ENCODE data around the gene AADACL4. TPM values are rescaled to one million over a fixed set of nuclear protein-coding genes. Genes with fewer than 3 reads are reported as not detected.

Gene AADACL4
- polyA plus RNA-seq (2013, experiment 1 of 2): not detected
- polyA plus RNA-seq (2013, experiment 2 of 2): not detected

GRCh38 chr1:12643785-12644184 is at the start of gene AADACL4:
Gene AADACL4 (plus strand): TSS chr1:12644085. CDS start chr1:12644547, 462 bp downstream.
- H3K27ac ChIP-seq (ENCODE audit: low read depth, low read length): no peak within 1 kb of the TSS
- no peaks in the 10 kb centered on the region for H3K27me3 ChIP-seq (ENCODE audit: insufficient read depth, low read length)
- H3K9ac ChIP-seq (ENCODE audit: low read depth, low read length): no peak within 1 kb of the TSS
- H3K4me3 ChIP-seq (ENCODE audit: low read length): no peak within 1 kb of the TSS
- H3K36me3 ChIP-seq (ENCODE audit: insufficient read depth, low read length): no peaks in the 10 kb centered on the region
- peaks cover 30% of the 10 kb centered on the region for H3K9me3 ChIP-seq (ENCODE audit: insufficient read depth, low read depth, low read length)
- WGBS: 93% methylated on average over 7 of the region's 7 CpGs
- no peaks in the 10 kb centered on the region for H3K4me1 ChIP-seq (ENCODE audit: insufficient read depth, low read length)

- Histone ChIP-seq H3K27me3 (ENCODE audit: insufficient read depth, low read length) (peaks cover 17% of the 10 kb centered on the region), H3K9me3 (ENCODE audit: insufficient read depth, low read depth, low read length) (no peaks in the 10 kb centered on the region), H3K36me3 (ENCODE audit: insufficient read depth, low read length) (no peaks in the 10 kb centered on the region; the same call in 1 of the 2 replicates), H3K9ac (ENCODE audit: low read depth, low read length) (peak overlapping the region; percentile 66; the same call in 1 of the 2 replicates), H3K27ac (ENCODE audit: low read depth, low read length) (no peak overlapping the region), H3K4me1 (ENCODE audit: insufficient read depth, low read length) (peaks cover 14% of the 10 kb centered on the region), H3K4me3 (ENCODE audit: low read length) (peak overlapping the region; percentile 63)
- 72% methylated on average over 6 of the region's 6 CpGs for WGBS
These were observed 49.4 kb upstream of the AADACL4 start for GRCh38 chr1:12594490-12594889.

GRCh38 chr1:12594966-12595756 is 48.7 kb upstream of the AADACL4 start:
- no peaks in the 10 kb centered on the region for H3K9me3 ChIP-seq (ENCODE audit: insufficient read depth, low read depth, low read length)
- H3K4me3 ChIP-seq (ENCODE audit: low read length): peak overlapping the region; percentile 63
- 2% methylated on average over 47 of the region's 47 CpGs for WGBS
- peaks cover 17% of the 10 kb centered on the region for H3K27me3 ChIP-seq (ENCODE audit: insufficient read depth, low read length)
- H3K4me1 ChIP-seq (ENCODE audit: insufficient read depth, low read length): peaks cover 14% of the 10 kb centered on the region
- no peaks in the 10 kb centered on the region; the same call in 1 of the 2 replicates for H3K36me3 ChIP-seq (ENCODE audit: insufficient read depth, low read length)
- peak overlapping the region; percentile 81; the same call in 1 of the 2 replicates for H3K27ac ChIP-seq (ENCODE audit: low read depth, low read length)
- H3K9ac ChIP-seq (ENCODE audit: low read depth, low read length): peak overlapping the region; percentile 66; the same call in 1 of the 2 replicates

- Histone ChIP-seq H3K27ac (ENCODE audit: low read depth, low read length) (no peak overlapping the region; the same call in 1 of the 2 replicates), H3K4me1 (ENCODE audit: insufficient read depth, low read length) (peaks cover 14% of the 10 kb centered on the region), H3K9ac (ENCODE audit: low read depth, low read length) (no peak overlapping the region), H3K27me3 (ENCODE audit: insufficient read depth, low read length) (peaks cover 17% of the 10 kb centered on the region), H3K36me3 (ENCODE audit: insufficient read depth, low read length) (no peaks in the 10 kb centered on the region; the same call in 1 of the 2 replicates), H3K9me3 (ENCODE audit: insufficient read depth, low read depth, low read length) (no peaks in the 10 kb centered on the region), H3K4me3 (ENCODE audit: low read length) (peak overlapping the region; percentile 54)
- WGBS: under 1% methylated on average over 18 of the region's 18 CpGs
These were observed 48.2 kb upstream of the AADACL4 start for GRCh38 chr1:12595757-12596006.

GRCh38 chr1:12596007-12596821 is 47.7 kb upstream of the AADACL4 start:
- peaks cover 14% of the 10 kb centered on the region for H3K4me1 ChIP-seq (ENCODE audit: insufficient read depth, low read length)
- H3K36me3 ChIP-seq (ENCODE audit: insufficient read depth, low read length): no peaks in the 10 kb centered on the region
- WGBS: 5% methylated on average over 39 of the region's 39 CpGs
- peaks cover 17% of the 10 kb centered on the region for H3K27me3 ChIP-seq (ENCODE audit: insufficient read depth, low read length)
- H3K4me3 ChIP-seq (ENCODE audit: low read length): peak overlapping the region; percentile 54
- H3K9ac ChIP-seq (ENCODE audit: low read depth, low read length): no peak overlapping the region
- no peaks in the 10 kb centered on the region for H3K9me3 ChIP-seq (ENCODE audit: insufficient read depth, low read depth, low read length)
- H3K27ac ChIP-seq (ENCODE audit: low read depth, low read length): no peak overlapping the region; the same call in 1 of the 2 replicates

GRCh38 chr1:12597792-12598191 is 46.1 kb upstream of the AADACL4 start:
- H3K9ac ChIP-seq (ENCODE audit: low read depth, low read length): no peak overlapping the region
- H3K4me1 ChIP-seq (ENCODE audit: insufficient read depth, low read length): peaks cover 25% of the 10 kb centered on the region
- H3K27ac ChIP-seq (ENCODE audit: low read depth, low read length): no peak overlapping the region
- no peaks in the 10 kb centered on the region for H3K9me3 ChIP-seq (ENCODE audit: insufficient read depth, low read depth, low read length)
- no peaks in the 10 kb centered on the region for H3K36me3 ChIP-seq (ENCODE audit: insufficient read depth, low read length)
- H3K4me3 ChIP-seq (ENCODE audit: low read length): no peak overlapping the region
- H3K27me3 ChIP-seq (ENCODE audit: insufficient read depth, low read length): peaks cover 17% of the 10 kb centered on the region
- 84% methylated on average over 10 of the region's 10 CpGs for WGBS

GRCh38 chr1:12598974-12599373 is 44.9 kb upstream of the AADACL4 start:
- WGBS: 93% methylated on average over 6 of the region's 6 CpGs
- Histone ChIP-seq H3K27ac (ENCODE audit: low read depth, low read length) (no peak overlapping the region), H3K4me1 (ENCODE audit: insufficient read depth, low read length) (peaks cover 22% of the 10 kb centered on the region), H3K9me3 (ENCODE audit: insufficient read depth, low read depth, low read length) (no peaks in the 10 kb centered on the region), H3K4me3 (ENCODE audit: low read length) (no peak overlapping the region), H3K36me3 (ENCODE audit: insufficient read depth, low read length) (no peaks in the 10 kb centered on the region), H3K27me3 (ENCODE audit: insufficient read depth, low read length) (peaks cover 17% of the 10 kb centered on the region), H3K9ac (ENCODE audit: low read depth, low read length) (no peak overlapping the region)

- no peak overlapping the region for H3K4me3 ChIP-seq (ENCODE audit: low read length)
- peaks cover 12% of the 10 kb centered on the region for H3K27me3 ChIP-seq (ENCODE audit: insufficient read depth, low read length)
- H3K27ac ChIP-seq (ENCODE audit: low read depth, low read length): no peak overlapping the region
- no peaks in the 10 kb centered on the region for H3K36me3 ChIP-seq (ENCODE audit: insufficient read depth, low read length)
- H3K9ac ChIP-seq (ENCODE audit: low read depth, low read length): no peak overlapping the region
- H3K9me3 ChIP-seq (ENCODE audit: insufficient read depth, low read depth, low read length): no peaks in the 10 kb centered on the region
- H3K4me1 ChIP-seq (ENCODE audit: insufficient read depth, low read length): peaks cover 24% of the 10 kb centered on the region
- WGBS: 68% methylated on average over 5 of the region's 5 CpGs
These were observed 44.2 kb upstream of the AADACL4 start for GRCh38 chr1:12599657-12600056.

- Histone ChIP-seq H3K27ac (ENCODE audit: low read depth, low read length) (no peak overlapping the region), H3K9me3 (ENCODE audit: insufficient read depth, low read depth, low read length) (no peaks in the 10 kb centered on the region), H3K27me3 (ENCODE audit: insufficient read depth, low read length) (peaks cover 9% of the 10 kb centered on the region), H3K9ac (ENCODE audit: low read depth, low read length) (no peak overlapping the region), H3K36me3 (ENCODE audit: insufficient read depth, low read length) (0 out of 2 replicates have a peak, but pooled peaks cover 4% of the 10 kb centered on the region), H3K4me1 (ENCODE audit: insufficient read depth, low read length) (peaks cover 24% of the 10 kb centered on the region), H3K4me3 (ENCODE audit: low read length) (no peak overlapping the region)
- 74% methylated on average over 7 of the region's 7 CpGs for WGBS
These were observed 43.5 kb upstream of the AADACL4 start for GRCh38 chr1:12600335-12600734.

- Histone ChIP-seq H3K27ac (ENCODE audit: low read depth, low read length) (no peak overlapping the region), H3K9ac (ENCODE audit: low read depth, low read length) (no peak overlapping the region), H3K27me3 (ENCODE audit: insufficient read depth, low read length) (peaks cover 8% of the 10 kb centered on the region), H3K4me3 (ENCODE audit: low read length) (no peak overlapping the region), H3K36me3 (ENCODE audit: insufficient read depth, low read length) (0 out of 2 replicates have a peak, but pooled peaks cover 4% of the 10 kb centered on the region), H3K9me3 (ENCODE audit: insufficient read depth, low read depth, low read length) (no peaks in the 10 kb centered on the region), H3K4me1 (ENCODE audit: insufficient read depth, low read length) (peaks cover 24% of the 10 kb centered on the region)
- WGBS: 63% methylated on average over 9 of the region's 9 CpGs
These were observed 42.8 kb upstream of the AADACL4 start for GRCh38 chr1:12600880-12601633.

Measured in HUES64 (cell line).